Hematopoietic multipotent progenitor cell treated with erythropoietin and hydrocortisone succinate and interleukin-3 and kit ligand, for 6 days (in vitro differentiated cells): Measurements from ENCODE around the gene SLC7A14.

Experiments used
- DNase-seq: peaks from one replicate; pipeline ENCODE4 v3.0.0-alpha.2; 2015

SLC7A14 gene

GRCh38 chr3:170585937-170586310 is at the start of gene SLC7A14:
SLC7A14 (minus strand) TSS chr3:170586075; CDS start chr3:170526936, 59,139 bp downstream.
- DNase-seq: no peak

- DNase-seq: no peak
These were observed 49.5 kb upstream of the SLC7A14 start for GRCh38 chr3:170635385-170635735.

GRCh38 chr3:170634663-170635384 is 48.9 kb upstream of the SLC7A14 start:
- DNase-seq: no peak

GRCh38 chr3:170633573-170633972 is 47.7 kb upstream of the SLC7A14 start:
- DNase-seq: no peak

GRCh38 chr3:170632780-170633179 is 46.9 kb upstream of the SLC7A14 start:
- DNase-seq: no peak

- no peak for DNase-seq
These were observed 46.0 kb upstream of the SLC7A14 start for GRCh38 chr3:170631755-170632488.

GRCh38 chr3:170623524-170623923 is 37.6 kb upstream of the SLC7A14 start:
- no peak for DNase-seq

GRCh38 chr3:170622369-170623159 is 36.7 kb upstream of the SLC7A14 start:
- no peak for DNase-seq

GRCh38 chr3:170621256-170621655 is 35.4 kb upstream of the SLC7A14 start:
- no peak for DNase-seq

GRCh38 chr3:170614214-170614966 is 28.5 kb upstream of the SLC7A14 start:
- no peak for DNase-seq

GRCh38 chr3:170611751-170612150 is 25.9 kb upstream of the SLC7A14 start:
- no peak for DNase-seq

- no peak for DNase-seq
These were observed 24.5 kb upstream of the SLC7A14 start for GRCh38 chr3:170610321-170610884.

GRCh38 chr3:170608475-170608874 is 22.6 kb upstream of the SLC7A14 start:
- no peak for DNase-seq

GRCh38 chr3:170606675-170607074 is 20.8 kb upstream of the SLC7A14 start:
- DNase-seq: no peak

- no peak for DNase-seq
These were observed 19.6 kb upstream of the SLC7A14 start for GRCh38 chr3:170605490-170605889.

- DNase-seq: no peak
These were observed 18.1 kb upstream of the SLC7A14 start for GRCh38 chr3:170603770-170604510.

GRCh38 chr3:170602556-170602955 is 16.7 kb upstream of the SLC7A14 start:
- DNase-seq: no peak

GRCh38 chr3:170600005-170600624 is 14.2 kb upstream of the SLC7A14 start:
- no peak for DNase-seq

GRCh38 chr3:170599091-170599490 is 13.2 kb upstream of the SLC7A14 start:
- DNase-seq: no peak

- DNase-seq: no peak
These were observed 12.2 kb upstream of the SLC7A14 start for GRCh38 chr3:170598091-170598502.

- no peak for DNase-seq
These were observed 8.7 kb upstream of the SLC7A14 start for GRCh38 chr3:170594528-170594927.
